NCI-H82 (cell line): ENCODE results near the gene HOXB9.

Experiments
- DNase-seq: peaks from one replicate; lab custom pipeline; 2025; lab: John Stamatoyannopoulos, UW

The HOXB9 gene

GRCh38 chr17:48596000-48596734, 30.0 kb downstream of the HOXB9 start:
- DNase-seq = no peak

- DNase-seq = no peak
Observed at GRCh38 chr17:48595278-48595999, 30.7 kb downstream of the HOXB9 start.

GRCh38 chr17:48594538-48595277, 31.4 kb downstream of the HOXB9 start:
- no peak for DNase-seq

- DNase-seq = peak; percentile 83
Observed at GRCh38 chr17:48593840-48594537, 32.2 kb downstream of the HOXB9 start.

- DNase-seq = no peak
Observed at GRCh38 chr17:48593126-48593829, 32.9 kb downstream of the HOXB9 start, which contains the start of gene HOXB5. Gene HOXB5 (minus strand): TSS chr17:48593779. CDS start chr17:48593682, 97 bp downstream.

GRCh38 chr17:48592577-48592976, 33.6 kb downstream of the HOXB9 start:
- DNase-seq = no peak

GRCh38 chr17:48592057-48592514, 34.1 kb downstream of the HOXB9 start:
- no peak for DNase-seq

GRCh38 chr17:48591255-48592056, 34.7 kb downstream of the HOXB9 start:
- no peak for DNase-seq

- DNase-seq = no peak
Observed at GRCh38 chr17:48590607-48591161, 35.5 kb downstream of the HOXB9 start.

- DNase-seq = no peak
Observed at GRCh38 chr17:48589831-48590606, 36.1 kb downstream of the HOXB9 start, which contains the start of gene HOXB3. Gene HOXB3 (minus strand): TSS chr17:48590241. CDS start chr17:48552474, 37,767 bp downstream.

GRCh38 chr17:48589060-48589830, 36.9 kb downstream of the HOXB9 start:
- DNase-seq = no peak

GRCh38 chr17:48588528-48588927, 37.6 kb downstream of the HOXB9 start:
- DNase-seq = no peak

- DNase-seq = no peak
Observed at GRCh38 chr17:48588074-48588415, 38.1 kb downstream of the HOXB9 start.

- DNase-seq = no peak
Observed at GRCh38 chr17:48587276-48588073, 38.7 kb downstream of the HOXB9 start.

- no peak for DNase-seq
Observed at GRCh38 chr17:48586355-48587258, 39.6 kb downstream of the HOXB9 start.

- DNase-seq = no peak
Observed at GRCh38 chr17:48584223-48584741, 41.9 kb downstream of the HOXB9 start.
